ENCODE results near the gene RAMP3.

RAMP3 gene

GRCh38 chr7:45220846-45221618 lies 63.4 kb downstream of the RAMP3 start:
- Mint-ChIP-seq H3K27ac (no peak overlapping the region), H3K4me3 (no peak overlapping the region), H3K36me3 (ENCODE audit: low read depth) (no peaks in the 10 kb centered on the region), H3K27me3 (peaks cover 22% of the 10 kb centered on the region), H3K4me1 (ENCODE audit: low read depth) (no peaks in the 10 kb centered on the region), H3K9me3 (no peaks in the 10 kb centered on the region)

DNA sequence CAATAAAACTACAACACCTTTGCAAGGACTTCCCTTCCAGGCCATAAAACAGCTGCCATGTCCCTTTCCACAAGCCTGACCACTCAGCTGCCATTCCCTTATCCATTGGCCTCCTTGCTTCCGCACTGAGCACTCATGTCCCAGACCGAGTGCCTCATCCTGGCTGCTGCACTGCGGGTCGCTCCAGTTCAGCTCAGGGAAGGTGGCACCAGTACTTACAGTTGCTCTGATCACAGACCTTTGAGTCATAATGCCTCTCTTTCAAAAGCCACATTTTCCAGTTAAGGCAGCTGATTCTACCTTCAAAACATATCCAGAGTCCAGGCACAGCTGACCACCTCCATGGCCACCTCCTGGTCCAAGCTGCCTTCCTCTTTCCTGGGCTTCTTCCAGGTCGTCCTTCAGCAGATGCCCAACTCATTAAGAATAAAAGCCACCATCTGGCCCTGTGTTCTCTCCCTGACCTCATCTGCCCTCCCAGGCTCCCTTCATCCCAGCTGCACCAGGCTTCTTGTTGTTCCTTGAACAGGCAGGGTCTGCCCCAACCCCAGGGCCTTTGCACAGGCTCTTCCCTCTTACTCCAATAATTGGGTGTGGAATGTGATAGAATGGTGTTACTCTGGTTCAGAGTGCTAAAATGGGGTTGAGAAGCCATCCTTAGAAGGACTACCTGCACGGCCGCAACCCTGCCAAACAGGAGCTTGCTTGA lies 64.5 kb downstream of the RAMP3 start:
- Mint-ChIP-seq H3K36me3 (ENCODE audit: low read depth) (no peaks in the 10 kb centered on the region), H3K27ac (no peak overlapping the region), H3K9me3 (no peaks in the 10 kb centered on the region), H3K27me3 (peaks cover 22% of the 10 kb centered on the region), H3K4me1 (ENCODE audit: low read depth) (no peaks in the 10 kb centered on the region), H3K4me3 (no peak overlapping the region)

- Mint-ChIP-seq H3K4me1 (ENCODE audit: low read depth) (no peaks in the 10 kb centered on the region), H3K27ac (no peak overlapping the region), H3K36me3 (ENCODE audit: low read depth) (no peaks in the 10 kb centered on the region), H3K4me3 (no peak overlapping the region), H3K9me3 (no peaks in the 10 kb centered on the region), H3K27me3 (peaks cover 21% of the 10 kb centered on the region)
These were observed 65.5 kb downstream of the RAMP3 start for GRCh38 chr7:45223078-45223477.

- H3K27ac Mint-ChIP-seq = no peak overlapping the region
- H3K9me3 Mint-ChIP-seq = no peaks in the 10 kb centered on the region
- H3K36me3 Mint-ChIP-seq (ENCODE audit: low read depth) = no peaks in the 10 kb centered on the region
- no peak overlapping the region for H3K4me3 Mint-ChIP-seq
- peaks cover 23% of the 10 kb centered on the region for H3K27me3 Mint-ChIP-seq
- no peaks in the 10 kb centered on the region for H3K4me1 Mint-ChIP-seq (ENCODE audit: low read depth)
These were observed 66.4 kb downstream of the RAMP3 start for GRCh38 chr7:45223728-45224630.

DNA sequence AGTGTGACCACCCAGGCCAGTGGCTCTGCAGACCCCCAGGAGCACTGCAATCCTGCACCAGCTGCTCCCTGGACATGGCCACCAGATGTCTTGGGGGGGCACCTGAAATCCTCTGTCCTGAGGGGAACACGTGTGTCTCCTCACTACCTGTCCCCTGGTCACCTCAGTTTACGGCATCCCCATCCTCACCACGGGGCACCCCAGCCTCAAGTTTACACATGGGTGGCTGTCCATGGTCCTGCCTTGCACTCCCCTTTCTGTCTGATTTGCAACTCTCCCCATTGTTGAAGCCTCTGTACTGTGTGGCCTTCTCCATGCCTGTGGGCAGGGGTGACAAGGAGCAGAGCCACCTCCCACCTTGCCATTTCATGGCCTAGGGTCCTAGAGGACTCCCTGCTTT lies 67.2 kb downstream of the RAMP3 start:
- no peak overlapping the region for H3K27ac Mint-ChIP-seq
- H3K9me3 Mint-ChIP-seq = no peaks in the 10 kb centered on the region
- no peaks in the 10 kb centered on the region for H3K4me1 Mint-ChIP-seq (ENCODE audit: low read depth)
- no peaks in the 10 kb centered on the region for H3K36me3 Mint-ChIP-seq (ENCODE audit: low read depth)
- peaks cover 22% of the 10 kb centered on the region for H3K27me3 Mint-ChIP-seq
- no peak overlapping the region for H3K4me3 Mint-ChIP-seq

GRCh38 chr7:45225311-45225947 lies 67.8 kb downstream of the RAMP3 start:
- no peaks in the 10 kb centered on the region for H3K36me3 Mint-ChIP-seq (ENCODE audit: low read depth)

DNA sequence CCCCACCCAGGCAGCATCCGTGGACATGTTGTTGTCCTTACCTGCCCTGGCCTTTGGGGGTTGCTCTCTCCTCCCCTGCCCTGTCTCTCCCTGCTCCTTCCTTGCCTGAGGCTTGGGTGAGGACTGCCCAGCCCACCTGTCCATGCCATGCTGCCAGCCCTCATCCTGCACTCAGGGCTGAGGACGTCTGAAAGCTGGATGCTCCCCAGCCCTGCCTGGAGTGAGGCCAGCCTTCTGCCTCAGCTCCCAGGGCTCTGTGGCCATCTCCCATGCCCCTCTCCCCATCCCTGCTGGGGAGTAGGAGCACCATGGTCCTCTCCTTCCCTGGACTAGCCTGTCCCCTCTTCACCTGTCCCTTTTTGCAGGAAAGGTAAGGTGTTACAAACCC lies 68.4 kb downstream of the RAMP3 start:
- no peak overlapping the region for H3K27ac Mint-ChIP-seq

More at GRCh38 chr7:45225311-45225947, 67.8 kb downstream of the RAMP3 start:
- no peak overlapping the region for H3K27ac Mint-ChIP-seq
- no peak overlapping the region for H3K4me3 Mint-ChIP-seq
- H3K9me3 Mint-ChIP-seq = no peaks in the 10 kb centered on the region
- no peaks in the 10 kb centered on the region for H3K4me1 Mint-ChIP-seq (ENCODE audit: low read depth)
- H3K27me3 Mint-ChIP-seq = peaks cover 22% of the 10 kb centered on the region

DNA sequence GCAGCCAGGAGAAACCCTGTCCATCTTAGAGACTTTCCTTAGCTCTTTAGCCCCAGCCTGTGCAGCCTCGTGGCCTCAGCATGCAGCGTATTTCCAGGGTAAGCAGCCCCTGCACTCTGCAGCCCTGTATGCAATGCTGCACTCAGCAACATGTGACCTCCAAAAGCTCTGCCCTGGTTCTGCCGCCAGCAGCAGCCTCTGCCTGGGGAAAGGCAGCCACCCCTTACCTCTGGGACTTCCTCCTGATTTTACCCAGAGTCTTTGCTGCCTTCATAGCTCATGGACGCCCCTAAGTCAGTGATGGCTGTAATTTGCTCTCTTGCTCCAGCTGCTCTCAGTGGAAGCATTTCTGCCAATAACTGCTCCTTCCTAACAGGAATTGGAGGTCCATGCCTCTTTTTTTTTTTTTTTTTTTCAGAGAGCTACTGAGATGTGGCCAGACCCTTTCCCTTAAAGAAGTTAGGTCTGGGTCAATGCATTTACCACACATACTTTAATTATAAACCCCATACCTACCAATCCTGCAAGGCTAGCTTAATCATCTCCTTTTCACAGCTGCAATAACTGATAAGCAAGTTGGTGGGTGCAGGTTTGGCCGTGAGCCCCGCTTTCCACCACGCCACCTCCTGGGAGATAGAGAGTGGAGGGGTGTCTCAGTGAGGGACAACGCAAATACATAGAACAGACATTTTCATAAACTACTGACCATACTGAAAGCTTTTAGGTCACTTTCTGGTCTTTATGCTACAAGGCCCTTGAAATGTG lies 71.7 kb downstream of the RAMP3 start:
- no peaks in the 10 kb centered on the region for H3K36me3 Mint-ChIP-seq (ENCODE audit: low read depth)
- no peaks in the 10 kb centered on the region for H3K4me1 Mint-ChIP-seq (ENCODE audit: low read depth)
- no peak overlapping the region for H3K4me3 Mint-ChIP-seq
- H3K27me3 Mint-ChIP-seq = peaks cover 43% of the 10 kb centered on the region
- no peaks in the 10 kb centered on the region for H3K9me3 Mint-ChIP-seq
- H3K27ac Mint-ChIP-seq = no peak overlapping the region

More for the DNA sequence above, 68.4 kb downstream of the RAMP3 start:
- Mint-ChIP-seq H3K27me3 (peaks cover 25% of the 10 kb centered on the region), H3K4me3 (no peak overlapping the region), H3K9me3 (no peaks in the 10 kb centered on the region), H3K36me3 (ENCODE audit: low read depth) (no peaks in the 10 kb centered on the region), H3K4me1 (ENCODE audit: low read depth) (no peaks in the 10 kb centered on the region)

- Mint-ChIP-seq H3K4me1 (ENCODE audit: low read depth) (no peaks in the 10 kb centered on the region), H3K9me3 (no peaks in the 10 kb centered on the region), H3K27me3 (peaks cover 46% of the 10 kb centered on the region), H3K27ac (no peak overlapping the region), H3K36me3 (ENCODE audit: low read depth) (no peaks in the 10 kb centered on the region), H3K4me3 (no peak overlapping the region)
These were observed 72.5 kb downstream of the RAMP3 start for GRCh38 chr7:45230083-45230482.

GRCh38 chr7:45230611-45231165 lies 73.1 kb downstream of the RAMP3 start:
- no peaks in the 10 kb centered on the region for H3K36me3 Mint-ChIP-seq (ENCODE audit: low read depth)

DNA sequence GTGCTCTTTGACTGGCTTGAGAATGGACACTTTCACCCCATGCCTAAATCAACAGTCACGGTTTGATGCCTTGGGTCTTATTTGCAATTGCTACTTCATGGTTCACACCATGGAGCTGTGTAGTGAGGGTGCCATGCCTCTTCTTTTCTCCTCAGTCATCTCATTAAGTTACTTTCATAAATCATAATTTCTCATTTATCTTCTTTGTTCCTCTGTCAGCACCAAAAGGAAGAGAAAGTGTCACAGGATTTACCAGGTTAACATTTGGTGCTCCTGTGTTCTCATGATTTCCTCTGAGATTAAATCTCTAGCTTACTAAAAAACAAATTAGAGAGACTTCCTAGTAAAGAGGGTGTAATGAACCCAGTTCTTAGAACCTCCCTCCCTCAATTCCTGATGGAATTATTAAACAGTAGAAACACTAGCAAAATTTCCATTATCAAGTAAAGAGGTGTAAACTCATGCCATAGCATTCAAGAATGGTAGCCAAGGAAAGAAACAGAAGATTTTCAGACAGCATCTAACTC lies 75.7 kb downstream of the RAMP3 start:
- Mint-ChIP-seq H3K4me1 (ENCODE audit: low read depth) (no peaks in the 10 kb centered on the region), H3K27ac (no peak overlapping the region), H3K4me3 (no peak overlapping the region), H3K27me3 (peaks cover 53% of the 10 kb centered on the region), H3K9me3 (no peaks in the 10 kb centered on the region), H3K36me3 (ENCODE audit: low read depth) (no peaks in the 10 kb centered on the region)

More at GRCh38 chr7:45230611-45231165, 73.1 kb downstream of the RAMP3 start:
- Mint-ChIP-seq H3K9me3 (no peaks in the 10 kb centered on the region), H3K27me3 (peaks cover 49% of the 10 kb centered on the region), H3K4me1 (ENCODE audit: low read depth) (no peaks in the 10 kb centered on the region), H3K4me3 (no peak overlapping the region), H3K27ac (no peak overlapping the region)
